ENCODE results near the gene RAB35.

DNA sequence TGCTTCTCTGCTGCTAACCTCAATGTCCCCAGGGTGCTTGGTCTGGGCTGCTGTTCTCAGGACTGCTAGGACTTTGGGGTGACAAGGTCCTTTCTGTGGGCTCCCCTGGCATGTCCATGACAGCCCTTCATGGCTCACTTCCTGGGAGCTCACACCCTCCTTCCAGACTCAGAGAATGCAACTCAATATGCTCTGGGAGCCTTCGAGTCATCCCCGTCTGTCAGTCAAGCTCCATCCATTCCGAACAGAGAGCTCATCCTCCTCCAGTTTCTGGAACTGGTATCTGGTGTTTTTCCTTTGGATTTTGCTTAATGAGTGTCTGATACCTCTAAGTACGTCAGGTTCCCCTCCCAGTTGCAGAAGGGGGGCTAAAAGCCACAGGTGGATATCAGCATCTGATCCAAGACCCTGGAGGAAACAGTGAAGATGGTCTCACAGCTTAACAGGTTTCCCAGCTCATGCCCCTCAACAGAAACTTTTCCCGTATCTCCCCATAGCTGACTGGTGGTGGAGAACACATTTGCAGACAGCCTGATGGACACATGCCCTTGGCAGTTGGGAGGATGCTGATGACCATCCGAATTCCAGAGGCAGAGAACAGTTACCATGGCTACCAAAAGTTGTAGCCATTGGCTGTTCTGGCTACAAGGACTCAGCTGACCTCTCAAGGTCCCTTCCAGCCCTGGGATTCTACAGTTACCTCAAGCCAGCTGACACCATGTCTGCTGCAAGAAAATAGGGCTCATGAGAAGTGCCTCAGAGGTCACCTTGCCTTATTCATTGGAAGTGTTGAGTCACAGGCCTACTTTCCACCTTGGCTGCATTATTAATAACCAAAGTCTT is 9.5 kb upstream of the RAB35 start:
- TF ChIP-seq CTCF (IDR thresholded peaks at IDR 0.05; ENCODE audit: low read depth, low read length) (no peak), MAX (IDR thresholded peaks at IDR 0.05; ENCODE audit: low read depth, low read length) (no peak)

Measured in NB4 (cell line).